Panc1 (cell line): ENCODE data around the gene ACKR2. TPM values are rescaled to one million over a fixed set of nuclear protein-coding genes. Genes with fewer than 3 reads are reported as not detected.

Experiments used
- ATAC-seq: fragments of 200-7000 bp; cut with Tn5 transposase; 2 replicates; pipeline ENCODE4 v1.9.1; 2020; ENCODE audit warnings: mild to moderate bottlenecking, moderate library complexity
- BruUV-seq: library from RNA; stranded (reverse); fragments of 400-500 nt; replicated peaks from 2 replicates; lab custom pipeline; 2021; lab: Mats Ljungman, UMichigan
- CTCF ChIA-PET: fragments of 300-600 bp; sonication (Branson Sonifier 250); formaldehyde crosslinking; loops from one replicate; lab custom pipeline; 2022; ENCODE audit warnings: antibody characterized with exemption; lab: Charles Lee
- POLR2A ChIA-PET: fragments of 300-600 bp; sonication (Branson Sonifier 250); formaldehyde crosslinking; loops from one replicate; lab custom pipeline; 2022; ENCODE audit warnings: antibody characterized with exemption; lab: Charles Lee
- DNase-seq: peaks from one replicate; pipeline ENCODE4 v3.0.0-alpha.2; 2010; ENCODE audit warnings: low read depth, low spot score
- H3K27ac ChIP-seq: 2 replicates; pipeline ENCODE4 v1.5.1; 2011; ENCODE audit warnings: mild to moderate bottlenecking, low read length, inconsistent platforms
- H3K27me3 ChIP-seq: fragments of 200-500 bp; sonication (Bioruptor generic); 2 replicates; pipeline ENCODE4 v1.6.0; 2014; ENCODE audit warnings: low read length, inconsistent platforms; ENCODE audit not compliant: control insufficient read depth, insufficient read depth
- H3K36me3 ChIP-seq: fragments of 200-500 bp; sonication (Bioruptor generic); 2 replicates; pipeline ENCODE4 v1.5.1; 2014; ENCODE audit warnings: inconsistent platforms, mild to moderate bottlenecking, low read length, moderate library complexity; ENCODE audit not compliant: control insufficient read depth, insufficient read depth
- H3K4me1 ChIP-seq: 2 replicates; pipeline ENCODE4 v1.5.1; 2011; ENCODE audit warnings: inconsistent platforms, mild to moderate bottlenecking, low read length, moderate library complexity; ENCODE audit not compliant: control insufficient read depth, insufficient read depth
- H3K4me3 ChIP-seq, 2 experiments: 2 replicates each; pipeline ENCODE4 v1.5.1; 2011 to 2012; ENCODE audit warnings: low read depth in 2 of 2, low read length in 2 of 2, mild to moderate bottlenecking in 2 of 2, inconsistent platforms in 1 of 2, moderate library complexity in 1 of 2
- H3K9me3 ChIP-seq: fragments of 200-500 bp; sonication (Bioruptor generic); 2 replicates; pipeline ENCODE4 v1.5.1; 2014; ENCODE audit warnings: low read depth, mild to moderate bottlenecking, inconsistent platforms, low read length, moderate library complexity; ENCODE audit not compliant: control insufficient read depth, insufficient read depth
- CTCF ChIP-seq: fragments of 450-650 bp; IDR thresholded peaks from 2 replicates; pipeline ENCODE4 v1.5.1; 2017; ENCODE audit warnings: mild to moderate bottlenecking
- POLR2AphosphoS5 ChIP-seq: IDR thresholded peaks from 2 replicates; pipeline ENCODE4 v1.6.1; 2012; ENCODE audit warnings: mild to moderate bottlenecking, low read depth, low read length, moderate library complexity
- REST ChIP-seq, 2 experiments: IDR thresholded peaks; 2 replicates each; pipeline ENCODE4 v1.6.1; 2011 to 2012; ENCODE audit warnings: low read depth in 2 of 2, control low read depth in 1 of 2, low read length in 1 of 2, mild to moderate bottlenecking in 1 of 2, moderate library complexity in 1 of 2; ENCODE audit not compliant: insufficient read depth in 1 of 2
- SIN3A ChIP-seq: IDR thresholded peaks from 2 replicates; pipeline ENCODE4 v1.6.1; 2012; ENCODE audit warnings: low read depth, mild to moderate bottlenecking, low read length, moderate library complexity, borderline replicate concordance; ENCODE audit not compliant: insufficient read depth
- TCF7L2 ChIP-seq: IDR thresholded peaks from 2 replicates; pipeline ENCODE4 v1.6.1; 2011; ENCODE audit warnings: mild to moderate bottlenecking, low read depth, low read length, inconsistent platforms
- in situ Hi-C: cut with HindIII; loops from 2 replicates; pipeline ENCODE4 v1.10.0; 2016; ENCODE audit warnings: low sequenced_read_pairs, low pct_unique_long_range_greater_than_20kb
- intact Hi-C: fragments of 100-400 bp; cut with micrococcal nuclease; formaldehyde crosslinking; loops from one replicate; pipeline ENCODE4 v1.10.0; 2022; ENCODE audit not compliant: unreplicated experiment
- total RNA-seq: library from RNA; stranded (reverse); gene quantifications from one replicate; pipeline ENCODE4 v1.2.1, GENCODE V29; 2021; ENCODE audit not compliant: unreplicated experiment

Gene ACKR2
- total RNA-seq, 1 experiment from 2014 or later: not detected

DNA sequence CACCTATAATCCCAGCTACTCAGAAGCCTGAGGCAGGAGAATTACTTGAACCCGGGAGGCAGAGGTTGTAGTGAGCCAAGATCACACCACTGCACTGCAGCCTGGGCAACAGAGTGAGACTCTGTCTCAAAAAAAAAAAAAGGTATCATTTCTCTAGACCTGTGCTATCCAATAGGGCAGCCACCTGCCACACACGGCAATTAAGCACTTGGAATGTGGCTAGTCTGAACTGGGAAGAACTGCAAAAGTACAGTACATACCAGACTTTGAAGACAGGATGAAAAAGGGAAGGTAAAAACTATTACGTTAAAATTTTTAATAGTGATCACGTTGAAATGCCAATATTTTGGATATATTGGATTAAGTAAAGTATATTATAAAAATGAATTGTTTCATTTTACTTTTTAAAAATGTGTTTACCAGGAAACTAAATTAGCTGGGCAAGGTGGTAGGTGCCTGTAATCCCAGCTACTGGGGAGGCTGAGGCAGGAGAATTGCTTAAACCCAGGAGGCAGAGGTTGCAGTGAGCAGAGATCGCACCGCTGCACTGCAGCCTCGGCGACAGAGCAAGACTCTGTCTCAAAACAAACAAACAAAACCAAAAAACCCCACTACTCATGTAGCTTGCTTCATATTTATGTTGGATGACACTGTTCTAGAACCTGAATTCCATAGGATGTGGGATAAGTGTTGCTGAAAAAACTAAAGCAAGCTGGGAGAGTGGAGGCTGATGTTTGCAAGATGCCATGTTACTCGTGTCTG is 64.2 kb downstream of the ACKR2 start:
- Histone ChIP-seq H3K4me3 (no peak overlapping the region), H3K4me1 (no peaks in the 10 kb centered on the region), H3K9me3 (no peaks in the 10 kb centered on the region), H3K36me3 (no peaks in the 10 kb centered on the region), H3K27ac (no peak overlapping the region), H3K27me3 (no peaks in the 10 kb centered on the region)
- DNase-seq (no peak), ATAC-seq (no peak)
- CTCF ChIA-PET: no interaction called here
- TF ChIP-seq CTCF (no peak), REST (IDR thresholded peaks at IDR 0.05; ENCODE audit: insufficient read depth in 1 of 2, low read depth in 2 of 2, low read length in 1 of 2) (no peak), TCF7L2 (no peak), POLR2AphosphoS5 (no peak), SIN3A (no peak)
- no TSS peak for BruUV-seq
- POLR2A ChIA-PET: no interaction called here
- intact Hi-C loops (no loop called here), in situ Hi-C loops (no loop called here)

DNA sequence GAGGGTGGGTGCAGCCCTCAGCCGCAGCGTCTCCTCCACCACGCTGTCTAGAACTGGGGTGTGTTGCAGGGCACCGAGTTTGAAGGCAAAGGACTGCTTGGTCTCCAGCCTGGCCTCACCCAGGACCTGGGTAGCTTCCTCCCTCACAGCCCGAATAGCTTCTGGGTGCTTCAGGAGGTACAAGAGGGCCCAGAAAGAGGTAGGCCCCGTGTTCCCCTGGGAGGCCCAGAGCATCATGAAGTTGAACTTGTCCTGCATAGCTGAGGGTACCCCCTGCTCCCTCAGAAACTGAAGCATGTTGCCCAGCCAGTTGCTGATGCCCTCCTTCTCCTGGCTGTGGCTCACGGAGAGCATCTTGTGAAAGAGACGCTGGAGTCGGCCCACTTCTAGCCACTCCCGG is 65.5 kb downstream of the ACKR2 start:
- no peak for ATAC-seq
- in situ Hi-C loops (no loop called here), intact Hi-C loops (no loop called here)
- DNase-seq: no peak
- Histone ChIP-seq H3K4me3 (no peak overlapping the region), H3K27ac (no peak overlapping the region), H3K27me3 (no peaks in the 10 kb centered on the region), H3K36me3 (no peaks in the 10 kb centered on the region), H3K9me3 (no peaks in the 10 kb centered on the region), H3K4me1 (no peaks in the 10 kb centered on the region)
- no TSS peak for BruUV-seq
- ChIA-PET CTCF (interaction anchor here (0.6 kb wide), 1 partner anchor 32 kb away, joined by 3 read pairs; no protein-coding TSS in a partner anchor), POLR2A (no interaction called here)
- TF ChIP-seq POLR2AphosphoS5: no peak
- no peak for TF ChIP-seq REST (IDR thresholded peaks at IDR 0.05; ENCODE audit: insufficient read depth in 1 of 2, low read depth in 2 of 2, low read length in 1 of 2)
- TF ChIP-seq TCF7L2: no peak
- TF ChIP-seq SIN3A: no peak
- no peak for TF ChIP-seq CTCF
